ENCODE results near the gene PRAF2. TPM values are rescaled to one million over a fixed set of nuclear protein-coding genes. Genes with fewer than 3 reads are reported as not detected.
A peak's percentile ranks its signal among the peaks of the same experiment; 100 is the strongest.

Gene PRAF2
- total RNA-seq, 4 donors from 2014 or later: 15.9 to 26.6 (median 23.8) TPM

- H3K36me3 ChIP-seq: peaks cover 6 to 31% (median 29%) of the 10 kb centered on the region in 4 donors
- peak; percentile 92 for DNase-seq (ENCODE audit: extremely low spot score)
- H3K9me3 ChIP-seq: no peaks in the 10 kb centered on the region
- intact Hi-C loops (cut with DNase I): no loop called here
- H3K4me1 ChIP-seq: peaks cover 0 to 17% (median 12%) of the 10 kb centered on the region in 4 donors
- TF ChIP-seq EP300 (IDR thresholded peaks at IDR 0.05) (no peak), POLR2A (IDR thresholded peaks at IDR 0.05; ENCODE audit: low read depth) (peak; percentile 40), POLR2AphosphoS5 (IDR thresholded peaks at IDR 0.05) (peak; percentile 83 to 90)
- TF ChIP-seq, protein P1, sequence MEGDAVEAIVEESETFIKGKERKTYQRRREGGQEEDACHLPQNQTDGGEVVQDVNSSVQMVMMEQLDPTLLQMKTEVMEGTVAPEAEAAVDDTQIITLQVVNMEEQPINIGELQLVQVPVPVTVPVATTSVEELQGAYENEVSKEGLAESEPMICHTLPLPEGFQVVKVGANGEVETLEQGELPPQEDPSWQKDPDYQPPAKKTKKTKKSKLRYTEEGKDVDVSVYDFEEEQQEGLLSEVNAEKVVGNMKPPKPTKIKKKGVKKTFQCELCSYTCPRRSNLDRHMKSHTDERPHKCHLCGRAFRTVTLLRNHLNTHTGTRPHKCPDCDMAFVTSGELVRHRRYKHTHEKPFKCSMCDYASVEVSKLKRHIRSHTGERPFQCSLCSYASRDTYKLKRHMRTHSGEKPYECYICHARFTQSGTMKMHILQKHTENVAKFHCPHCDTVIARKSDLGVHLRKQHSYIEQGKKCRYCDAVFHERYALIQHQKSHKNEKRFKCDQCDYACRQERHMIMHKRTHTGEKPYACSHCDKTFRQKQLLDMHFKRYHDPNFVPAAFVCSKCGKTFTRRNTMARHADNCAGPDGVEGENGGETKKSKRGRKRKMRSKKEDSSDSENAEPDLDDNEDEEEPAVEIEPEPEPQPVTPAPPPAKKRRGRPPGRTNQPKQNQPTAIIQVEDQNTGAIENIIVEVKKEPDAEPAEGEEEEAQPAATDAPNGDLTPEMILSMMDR (IDR thresholded peaks at IDR 0.05): no peak
- WGBS: 31% methylated on average over 36 of the region's 55 CpGs
- peak within 1 kb of the TSS; percentile 56 to 76 (median 68) for H3K4me3 ChIP-seq
- peak within 1 kb of the TSS; percentile 89 to 93 (median 90) for H3K27ac ChIP-seq (replicated peaks in 1 of 4)
- H3K27me3 ChIP-seq: no peaks in the 10 kb centered on the region
These were observed 6.0 kb upstream of the PRAF2 start, which contains the start of gene WDR45 for GRCh38 chrX:49079489-49080428. Gene WDR45 (minus strand): TSS chrX:49079887. CDS start chrX:49078095, 1,792 bp downstream.

DNA sequence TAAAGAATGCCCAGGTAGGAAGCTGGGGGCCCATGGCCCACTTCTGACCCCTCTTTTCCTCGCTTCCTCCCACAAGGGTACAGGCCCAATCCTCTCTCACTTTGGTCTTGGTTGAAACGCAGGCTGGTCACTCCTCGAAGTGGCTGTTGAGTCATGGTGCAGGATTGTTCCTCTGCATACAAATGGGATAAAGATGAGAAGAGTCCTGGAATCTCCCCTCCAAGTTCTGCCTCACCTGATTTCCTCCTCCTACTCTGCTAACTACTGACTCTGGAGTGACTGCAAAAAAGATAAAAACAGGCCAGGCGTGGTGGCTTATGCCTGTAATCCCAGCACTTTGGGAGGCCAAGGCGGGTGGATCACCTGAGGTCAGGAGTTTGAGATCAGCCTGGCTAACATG lies 4.1 kb upstream of the PRAF2 start:
- Histone ChIP-seq H3K27ac (replicated peaks in 1 of 4) (no peak overlapping the region), H3K36me3 (peaks cover 6 to 31% (median 29%) of the 10 kb centered on the region in 4 donors), H3K27me3 (no peaks in the 10 kb centered on the region), H3K9me3 (no peaks in the 10 kb centered on the region), H3K4me3 (no peak overlapping the region), H3K4me1 (peaks cover 8 to 31% (median 25%) of the 10 kb centered on the region in 4 donors)
- no peak for DNase-seq (ENCODE audit: extremely low spot score)
- WGBS: 76% methylated on average over 5 of the region's 5 CpGs
- TF ChIP-seq, protein P1 (IDR thresholded peaks at IDR 0.05): no peak
- TF ChIP-seq POLR2A (IDR thresholded peaks at IDR 0.05; ENCODE audit: low read depth): no peak
- no peak for TF ChIP-seq EP300 (IDR thresholded peaks at IDR 0.05)
- no peak for TF ChIP-seq POLR2AphosphoS5 (IDR thresholded peaks at IDR 0.05)
- intact Hi-C loops (cut with DNase I): no loop called here

- 93% methylated on average over 11 of the region's 13 CpGs for WGBS
- no peak for TF ChIP-seq POLR2AphosphoS5 (IDR thresholded peaks at IDR 0.05)
- TF ChIP-seq, protein P1 (IDR thresholded peaks at IDR 0.05): no peak
- TF ChIP-seq POLR2A (IDR thresholded peaks at IDR 0.05; ENCODE audit: low read depth): no peak
- TF ChIP-seq EP300 (IDR thresholded peaks at IDR 0.05): no peak
- H3K4me1 ChIP-seq: peaks cover 16 to 40% (median 32%) of the 10 kb centered on the region in 4 donors
- H3K4me3 ChIP-seq: no peak overlapping the region
- H3K36me3 ChIP-seq: peaks cover 6 to 31% (median 29%) of the 10 kb centered on the region in 4 donors
- no peaks in the 10 kb centered on the region for H3K27me3 ChIP-seq
- intact Hi-C loops (cut with DNase I): no loop called here
- H3K9me3 ChIP-seq: no peaks in the 10 kb centered on the region
- no peak for DNase-seq (ENCODE audit: extremely low spot score)
- no peak overlapping the region for H3K27ac ChIP-seq (replicated peaks in 1 of 4)
These were observed 1.5 kb upstream of the PRAF2 start for GRCh38 chrX:49075347-49075746.

GRCh38 chrX:49072712-49073095 lies 1.1 kb downstream of the PRAF2 start:
- WGBS: 57% methylated on average over 10 of the region's 10 CpGs
- Histone ChIP-seq H3K27me3 (no peaks in the 10 kb centered on the region), H3K4me1 (peaks cover 16 to 25% (median 21%) of the 10 kb centered on the region in 4 donors), H3K27ac (replicated peaks in 1 of 4) (peak overlapping the region; percentile 68 to 84 (median 68)), H3K4me3 (peak overlapping the region; percentile 55 to 62 (median 60)), H3K9me3 (no peaks in the 10 kb centered on the region), H3K36me3 (peaks cover 4 to 30% (median 27%) of the 10 kb centered on the region in 4 donors)
- intact Hi-C loops (cut with DNase I): no loop called here
- DNase-seq (ENCODE audit: extremely low spot score): no peak
- TF ChIP-seq, protein P1 (IDR thresholded peaks at IDR 0.05): no peak
- TF ChIP-seq POLR2AphosphoS5 (IDR thresholded peaks at IDR 0.05): no peak
- TF ChIP-seq POLR2A (IDR thresholded peaks at IDR 0.05; ENCODE audit: low read depth): no peak
- no peak for TF ChIP-seq EP300 (IDR thresholded peaks at IDR 0.05)
